Stimulated activated CD8-positive, alpha-beta memory T cell treated with anti-CD3 and anti-CD28 coated beads, Interleukin-7, amount 100 ng/mL, for 48 hours (primary cell): ENCODE measurements around the gene PTPRH.
"Not testable (repeated sequence)": the region's sequence is repeated elsewhere in the genome, so short reads cannot be mapped to it uniquely, and the experiment has no call there.

Experiments used
- DNase-seq, 2 donors: peaks; one replicate each; pipeline ENCODE4 v3.0.0-alpha.2; 2020; ENCODE audit warnings: low read depth in 1 of 2; ENCODE audit errors: extremely low read depth in 1 of 2

Gene PTPRH

DNA sequence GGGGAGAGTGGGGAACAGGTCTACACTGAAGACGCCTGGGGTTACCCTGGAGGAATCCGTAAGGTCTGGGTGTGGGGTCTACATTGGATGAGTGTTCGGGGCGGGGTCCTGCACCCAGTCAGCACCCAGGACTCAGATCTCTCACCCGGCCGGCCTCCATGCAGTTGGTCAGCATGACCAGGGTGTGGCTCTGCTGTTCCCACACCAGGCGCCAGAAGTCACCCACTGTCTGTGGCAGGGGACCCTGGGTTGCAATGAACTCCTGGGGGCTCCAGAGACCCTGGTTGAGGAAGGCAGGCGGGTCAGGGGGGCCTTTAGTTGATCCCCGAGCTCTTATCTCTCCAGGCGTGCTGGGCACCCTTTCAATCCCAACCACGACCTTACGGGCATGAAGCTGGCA lies 23.2 kb downstream of the PTPRH start:
- no peak for DNase-seq

- DNase-seq, result no peak
Measured at GRCh38 chr19:55181740-55182139, 27.6 kb downstream of the PTPRH start.

GRCh38 chr19:55179606-55180484 lies 29.5 kb downstream of the PTPRH start, which contains the start of gene SYT5:
TSS of gene SYT5 (minus strand) at chr19:55180289. CDS start at chr19:55179041, 1,248 bp downstream.
- DNase-seq, result no peak

DNA sequence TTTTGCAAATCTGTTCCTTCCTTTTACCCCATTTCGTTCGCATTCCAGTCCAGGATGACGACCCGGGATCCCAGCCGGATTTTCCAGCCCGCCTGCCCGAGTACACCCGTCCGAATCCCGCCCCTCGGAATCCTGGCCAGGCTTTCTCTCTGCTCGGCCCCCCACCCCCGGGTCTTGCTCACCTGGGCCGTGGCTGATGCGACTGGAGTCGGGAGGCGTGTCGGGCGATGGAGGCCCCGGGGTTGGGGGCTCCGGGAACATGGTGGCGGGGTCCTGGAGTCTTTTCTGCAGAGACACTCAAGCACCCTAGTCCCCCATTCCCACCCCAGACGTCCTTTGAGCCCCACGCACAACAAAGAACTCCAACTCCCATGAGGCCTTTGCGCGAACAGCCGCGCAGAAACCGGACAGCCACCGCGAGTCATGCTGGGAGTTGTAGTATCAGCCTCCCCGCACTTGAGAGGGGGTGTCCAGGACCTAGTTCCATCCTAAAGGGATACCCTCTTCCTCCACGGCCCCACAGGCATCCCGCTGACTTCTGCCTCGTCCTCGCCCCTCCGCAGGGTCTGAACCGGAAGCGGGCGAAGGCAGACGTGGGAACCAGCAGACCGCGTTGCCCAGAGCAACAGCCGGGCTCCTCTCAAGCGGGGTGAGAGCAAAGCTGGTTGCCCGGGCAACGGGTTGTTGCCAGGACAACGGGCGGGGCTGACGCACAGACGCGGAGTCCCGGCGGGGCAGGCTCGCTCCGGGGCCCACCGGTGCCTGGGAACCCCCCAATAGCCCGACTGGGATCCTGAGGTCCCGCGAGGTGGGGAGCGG lies 30.3 kb downstream of the PTPRH start:
- DNase-seq, result peak; percentile 86 to 90

DNA sequence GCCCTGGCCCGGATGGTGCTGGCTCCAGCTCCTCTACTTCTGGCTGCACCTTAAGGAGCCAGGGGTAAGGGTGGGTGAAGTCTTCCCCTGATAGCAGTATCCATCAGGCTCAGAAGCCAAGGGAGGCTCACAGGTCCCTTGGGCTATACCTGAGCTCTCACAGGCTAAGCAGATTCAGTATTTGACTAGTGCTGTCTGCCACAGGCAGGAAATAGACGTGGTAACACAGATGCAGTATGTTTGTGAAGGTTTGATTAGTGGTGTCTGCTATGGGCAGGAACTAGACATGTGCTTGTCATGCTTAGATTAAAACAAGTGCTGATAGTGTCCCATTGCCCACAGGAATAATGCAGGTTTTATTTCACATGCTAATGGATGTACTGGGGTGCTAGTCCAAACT lies 33.2 kb downstream of the PTPRH start:
- DNase-seq, result no peak

DNA sequence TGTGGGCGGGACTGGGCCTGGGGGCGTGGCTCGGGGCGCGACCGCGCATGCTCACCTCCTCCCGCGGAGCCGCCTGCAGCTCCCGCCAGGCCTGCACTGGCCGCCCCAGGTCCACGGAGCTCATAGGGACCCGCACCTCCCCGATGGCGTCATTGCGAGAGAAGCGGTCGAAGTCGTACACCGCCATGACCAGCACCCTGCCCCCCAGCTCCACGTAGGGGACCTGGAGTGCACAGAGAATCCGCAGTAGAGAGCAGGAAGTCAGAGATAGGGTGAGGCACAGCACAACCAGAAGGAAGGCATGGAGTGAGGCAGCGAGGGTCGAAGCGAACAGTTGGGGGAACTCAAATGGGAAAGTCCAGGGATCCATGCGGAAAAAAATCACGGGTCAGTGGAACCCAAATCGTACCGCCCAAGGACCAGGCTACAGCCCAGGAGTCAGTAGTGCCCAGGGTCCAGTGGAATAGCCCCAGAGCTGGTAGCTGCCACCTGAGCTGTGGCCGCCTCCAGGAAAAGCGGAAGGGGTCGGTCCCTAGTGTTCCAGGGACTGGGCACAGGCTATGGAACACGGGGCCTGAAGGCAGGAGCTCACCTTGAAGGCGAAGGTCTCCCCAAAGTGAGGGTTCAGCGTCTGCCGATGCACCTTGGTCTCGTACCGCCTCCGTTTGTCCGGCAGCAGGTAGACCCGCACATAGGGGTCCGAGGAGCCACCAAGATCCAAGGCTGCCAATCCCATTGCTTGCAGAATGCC lies 34.0 kb downstream of the PTPRH start:
- DNase-seq, result no peak

- DNase-seq, result no peak
Measured at GRCh38 chr19:55174425-55175116, 34.7 kb downstream of the PTPRH start.

DNA sequence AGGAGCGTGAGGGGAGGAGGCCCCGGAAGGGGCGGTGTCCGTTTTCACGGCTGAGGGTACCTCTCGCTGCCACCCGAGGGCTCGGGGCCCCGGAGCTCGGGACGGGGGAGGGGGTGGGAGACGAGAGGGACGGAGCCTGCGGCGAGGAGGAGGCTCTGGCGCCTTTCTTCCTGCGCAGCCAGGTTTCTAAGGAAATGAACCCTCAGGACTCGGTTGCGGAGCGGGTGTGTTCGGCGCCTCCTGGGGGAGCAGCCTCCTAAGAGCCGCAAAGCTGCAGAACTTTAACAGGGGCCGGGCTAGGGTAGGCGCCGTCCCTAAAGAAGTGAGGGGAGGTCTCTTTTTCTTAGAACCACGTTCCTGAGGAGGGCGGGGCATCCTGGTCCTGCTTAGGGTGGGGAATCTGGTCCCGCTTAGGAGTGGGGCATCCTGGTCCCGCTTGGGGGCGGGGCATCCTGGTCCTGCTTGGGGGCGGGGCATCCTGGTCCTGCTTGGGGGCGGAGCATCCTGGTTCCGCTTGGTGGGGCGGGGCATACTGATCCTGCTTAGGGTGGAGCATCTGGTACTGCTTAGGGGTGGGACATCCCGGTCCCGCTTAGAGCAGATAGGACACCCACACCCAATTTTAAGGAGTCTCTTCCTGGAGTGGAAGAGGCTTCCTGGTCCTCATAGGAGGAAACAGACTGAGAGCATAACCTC lies 35.4 kb downstream of the PTPRH start:
- DNase-seq, result peak in 1 of 2 donors; percentile 46

DNA sequence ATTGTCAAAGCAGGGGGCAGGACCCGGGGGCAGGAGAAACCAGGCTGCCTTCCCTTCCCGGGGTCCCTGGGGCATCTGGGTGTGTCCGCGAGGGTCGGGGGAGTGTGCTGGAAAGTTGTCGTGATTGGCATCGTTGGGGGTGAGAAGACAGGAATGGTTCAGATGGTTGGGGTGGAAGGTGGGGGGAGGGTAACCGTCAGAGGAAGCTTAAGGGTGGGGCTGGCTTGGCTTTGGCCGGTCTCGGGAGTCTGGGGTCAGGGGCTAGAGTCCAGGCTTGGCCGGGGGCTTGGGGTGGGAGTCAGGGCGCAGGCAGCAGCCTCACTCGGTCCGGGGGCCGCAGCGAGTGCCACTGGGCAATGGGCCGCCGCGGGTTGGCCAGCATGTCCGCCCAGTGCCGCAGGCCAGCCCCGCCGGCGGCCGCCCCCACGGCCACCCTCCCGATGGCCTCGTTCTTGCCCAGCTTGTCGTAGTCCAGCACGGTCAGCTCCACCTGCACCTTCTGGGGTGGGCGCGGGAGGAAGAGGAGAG lies 36.1 kb downstream of the PTPRH start:
- no peak for DNase-seq

DNA sequence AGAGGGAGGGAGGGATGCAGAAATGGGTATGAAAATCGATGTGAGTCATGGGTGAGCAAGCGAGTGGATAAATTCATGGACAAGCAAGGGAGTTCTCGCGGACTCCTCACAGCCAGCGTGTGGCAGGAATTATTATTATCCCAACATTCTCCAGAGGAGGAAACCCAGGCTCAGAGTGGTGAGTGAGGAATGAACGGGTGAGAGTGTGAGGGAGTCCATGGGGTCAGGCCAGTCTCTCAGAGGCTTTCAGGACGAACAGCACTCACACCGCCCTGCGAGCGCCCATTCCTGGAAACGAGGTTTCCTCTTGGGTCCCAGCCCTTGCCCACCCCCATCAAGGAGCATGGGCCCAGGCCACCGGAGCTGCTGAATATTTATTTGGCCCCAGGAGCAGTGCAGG lies 36.6 kb downstream of the PTPRH start:
- no peak for DNase-seq

DNA sequence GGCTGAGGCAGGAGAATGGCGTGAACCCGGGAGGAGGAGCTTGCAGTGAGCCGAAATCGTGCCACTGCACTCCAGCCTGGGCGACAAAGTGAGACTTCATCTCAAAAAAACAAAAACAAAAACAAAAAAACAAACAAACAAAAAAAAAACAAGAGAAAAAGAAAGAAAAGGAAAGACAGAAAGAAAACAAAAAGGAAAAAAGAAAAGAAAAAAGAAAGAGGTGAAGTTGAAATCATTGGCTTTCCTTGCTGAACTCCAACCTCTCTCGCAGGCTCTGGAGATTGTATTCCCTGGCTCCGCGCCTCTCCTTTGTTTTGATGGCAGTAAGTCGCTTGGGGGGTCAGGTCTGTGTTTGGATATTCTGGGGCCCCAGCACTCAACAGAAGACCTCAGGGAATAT lies 37.0 kb downstream of the PTPRH start:
- DNase-seq, result not testable (repeated sequence)

DNA sequence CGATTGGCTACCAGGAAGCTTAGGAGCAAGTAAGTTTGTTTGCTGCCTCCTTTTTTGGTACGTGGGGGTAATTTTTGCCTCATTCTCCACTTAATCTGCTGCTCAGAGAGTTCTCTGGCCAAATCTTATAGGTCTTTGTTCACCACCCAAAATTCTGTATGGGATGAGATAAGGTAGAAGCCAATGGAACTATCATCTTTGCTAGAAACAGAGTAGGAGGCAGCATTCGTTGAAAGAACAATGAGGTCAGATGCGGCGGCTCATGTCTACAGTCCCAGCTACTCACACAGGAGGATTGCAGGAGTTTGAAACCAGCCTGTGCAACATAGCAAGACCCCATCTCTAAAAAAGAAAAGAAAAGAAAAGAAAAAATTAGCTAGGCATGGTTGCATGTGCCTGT lies 37.9 kb downstream of the PTPRH start:
- no peak for DNase-seq

DNA sequence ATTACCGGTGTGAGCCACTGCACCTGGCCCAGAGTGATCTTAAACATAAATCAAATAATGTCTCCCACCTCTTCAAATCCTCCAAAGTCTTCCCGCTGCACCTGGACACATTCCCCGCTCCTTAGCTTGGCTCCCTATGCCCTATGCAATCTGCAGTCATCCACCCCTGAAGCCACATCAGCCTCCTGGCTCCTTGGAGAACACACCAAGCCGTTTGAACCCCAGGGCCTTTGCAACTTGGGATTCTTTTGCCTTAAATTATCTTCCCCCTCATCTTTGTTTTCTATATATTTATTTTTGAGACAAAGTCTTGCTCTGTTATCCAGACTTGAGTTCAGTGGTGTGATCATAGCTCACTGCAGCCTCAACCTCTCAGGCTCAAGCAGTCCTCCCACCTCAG lies 40.2 kb downstream of the PTPRH start:
- no peak for DNase-seq

- DNase-seq, result peak in 1 of 2 donors; percentile 83
Measured at GRCh38 chr19:55166530-55167268, 42.6 kb downstream of the PTPRH start, which contains the start of gene DNAAF3. TSS of gene DNAAF3 (minus strand) at chr19:55166613. CDS start at chr19:55166413, 200 bp downstream.

DNA sequence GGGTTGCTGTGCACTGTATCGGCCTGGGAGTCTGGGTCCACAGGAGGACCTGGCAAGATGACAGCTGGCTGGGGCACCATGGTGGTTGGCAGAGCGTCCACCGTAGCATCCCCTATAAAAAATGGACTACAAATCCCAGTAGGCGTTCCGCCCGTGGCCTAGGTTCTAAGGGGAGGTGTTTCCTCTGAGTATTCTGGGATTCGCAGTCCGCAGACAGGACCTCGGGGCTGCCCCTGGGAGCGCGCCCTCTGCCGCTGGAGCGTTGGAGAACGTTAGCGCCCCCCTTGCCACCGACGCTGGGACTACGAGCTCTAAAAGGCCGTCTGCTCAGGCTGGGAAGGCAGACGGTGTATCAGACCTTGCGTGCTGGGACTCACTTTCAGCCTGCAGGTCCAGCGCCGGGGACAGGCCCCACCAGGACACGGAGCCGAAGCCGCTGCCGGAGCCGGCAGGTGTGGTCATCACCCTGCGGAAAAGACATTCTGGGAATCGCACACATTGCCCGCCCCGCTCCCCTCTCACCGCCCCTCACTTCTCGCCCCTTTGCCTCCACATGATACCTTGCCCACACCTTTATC lies 43.3 kb downstream of the PTPRH start:
- DNase-seq, result peak in 1 of 2 donors; percentile 48

DNA sequence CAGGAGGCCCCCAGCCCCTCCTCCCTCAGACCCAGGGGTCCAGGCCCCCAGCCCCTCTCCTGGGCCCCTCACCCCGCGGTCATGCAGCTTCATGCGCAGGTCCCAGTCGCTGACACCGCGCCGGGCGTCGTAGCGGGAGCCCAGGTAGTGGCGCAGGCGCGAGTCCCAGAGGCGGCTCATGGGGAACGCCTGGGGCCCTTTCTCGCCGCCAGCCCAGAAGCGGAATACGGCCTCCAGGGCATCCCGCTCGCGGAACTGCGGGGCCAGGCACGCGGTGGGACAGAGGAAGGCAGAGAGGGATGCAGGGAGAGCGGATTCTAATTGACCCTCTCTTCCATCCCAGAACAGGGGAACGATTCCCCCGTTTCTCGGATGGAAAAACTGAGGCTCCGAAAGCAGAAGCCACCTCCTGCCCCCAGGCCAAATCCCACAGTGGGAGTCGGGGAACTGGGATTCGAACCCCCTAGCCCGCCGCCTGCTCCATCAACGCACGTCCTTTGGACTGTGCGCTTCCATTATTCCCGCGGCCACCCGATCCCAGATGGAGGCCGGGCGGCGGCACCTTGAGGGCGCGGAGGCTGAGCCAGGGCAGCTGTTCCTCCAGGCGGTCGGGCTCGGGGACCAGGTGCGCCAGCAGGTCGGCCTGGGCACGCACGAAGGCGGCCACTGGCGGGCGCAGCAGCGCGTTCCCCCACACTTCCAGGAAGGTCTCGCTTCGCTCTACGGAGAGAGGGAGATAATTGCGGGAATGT lies 47.6 kb downstream of the PTPRH start:
- DNase-seq, result no peak

- DNase-seq, result no peak
Measured at GRCh38 chr19:55160986-55161365, 48.3 kb downstream of the PTPRH start.
